HG03378 (cell line): ENCODE measurements around the gene PITX3.
"Not testable (repeated sequence)": the region's sequence is repeated elsewhere in the genome, so short reads cannot be mapped to it uniquely, and the experiment has no call there.

Source experiments
- ATAC-seq: cut with Tn5 transposase; IDR thresholded peaks from one replicate; pipeline ENCODE4 v1.9.1; 2021; ENCODE audit warnings: mild to moderate bottlenecking, moderate library complexity; ENCODE audit not compliant: unreplicated experiment

PITX3 gene

GRCh38 chr10:102261196-102261595 lies 19.9 kb upstream of the PITX3 start:
- no peak for ATAC-seq

DNA sequence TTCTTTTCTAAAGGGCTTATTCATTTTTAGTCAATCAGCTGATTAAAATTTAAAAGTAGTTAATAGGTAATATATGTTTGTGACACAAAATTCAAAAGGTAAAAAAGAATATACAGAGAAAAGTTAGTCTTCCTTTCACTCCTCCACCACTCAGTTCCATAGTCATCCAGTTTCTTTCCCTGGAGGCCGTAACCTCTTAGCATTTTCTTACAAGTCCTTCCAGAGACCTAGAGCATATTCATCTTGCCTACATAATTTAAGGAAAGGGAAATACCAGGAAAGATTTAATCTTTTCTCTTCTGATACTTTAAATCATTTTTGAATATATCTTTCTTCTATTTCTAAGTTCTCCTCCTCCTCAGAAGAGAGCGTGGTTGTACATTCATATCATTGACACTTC lies 14.1 kb upstream of the PITX3 start:
- ATAC-seq, result no peak

GRCh38 chr10:102254426-102254825 lies 13.1 kb upstream of the PITX3 start:
- ATAC-seq, result no peak

- not testable (repeated sequence) for ATAC-seq
Observed at GRCh38 chr10:102252508-102252907, 11.2 kb upstream of the PITX3 start.

DNA sequence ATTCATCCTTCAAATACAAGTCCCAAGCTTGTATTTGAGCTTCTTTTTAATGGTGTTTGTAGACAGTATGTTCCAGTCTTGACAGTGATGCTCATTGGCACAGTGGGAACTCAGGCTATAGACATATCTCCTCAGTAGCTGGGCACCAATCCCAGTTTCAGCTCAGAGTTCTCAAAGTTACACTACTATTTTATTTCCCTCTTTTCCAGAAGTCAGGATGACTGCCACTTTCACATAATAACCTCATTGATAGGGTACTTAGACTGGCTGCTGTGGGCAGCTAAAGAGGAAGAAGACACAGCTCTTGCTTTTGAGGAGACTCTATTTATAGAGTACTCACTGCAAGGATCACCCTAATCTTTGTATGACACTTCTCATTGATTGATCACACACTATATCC lies 6.4 kb upstream of the PITX3 start:
- no peak for ATAC-seq

DNA sequence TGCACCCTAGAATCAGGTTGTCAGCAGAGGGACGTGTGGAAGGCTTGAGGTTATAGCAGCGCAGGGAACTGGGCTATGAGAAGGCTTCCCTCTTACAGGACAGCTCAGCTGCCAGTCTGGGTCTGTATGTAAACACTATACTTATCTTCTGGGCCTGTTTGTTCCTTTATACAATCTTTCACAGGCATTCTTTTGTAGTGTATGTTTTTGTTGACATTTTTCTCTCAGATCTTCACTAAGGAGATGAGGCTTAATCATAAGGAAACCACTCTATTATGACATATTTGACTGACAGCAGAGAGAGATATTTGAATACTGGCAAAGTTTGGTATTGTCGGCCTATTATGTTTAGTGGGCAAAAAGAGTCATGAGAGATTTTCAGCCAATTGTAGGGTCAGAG lies 4.9 kb upstream of the PITX3 start:
- no peak for ATAC-seq

DNA sequence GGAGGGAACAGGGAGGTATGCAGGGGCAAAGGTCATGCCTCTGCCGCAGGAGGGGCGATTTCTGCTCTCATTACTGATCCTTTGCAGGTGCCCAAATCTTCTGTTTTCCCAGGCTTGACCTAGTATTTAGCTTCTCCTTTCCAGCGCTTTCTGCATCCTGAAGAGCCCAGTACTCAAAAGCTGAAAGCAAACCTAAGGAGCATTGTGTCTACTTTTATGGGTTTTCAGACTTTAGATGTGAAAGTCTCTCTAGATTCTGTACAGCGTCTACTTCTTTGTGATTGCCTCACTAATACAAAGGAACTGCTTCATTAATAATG lies 4.6 kb upstream of the PITX3 start:
- no peak for ATAC-seq

GRCh38 chr10:102245082-102245931 lies 4.0 kb upstream of the PITX3 start, which contains the start of gene GBF1:
Gene GBF1, plus strand, starts transcription at chr10:102245532. Its CDS starts 13,407 bp downstream, at chr10:102258939.
- peak; percentile 92 for ATAC-seq

DNA sequence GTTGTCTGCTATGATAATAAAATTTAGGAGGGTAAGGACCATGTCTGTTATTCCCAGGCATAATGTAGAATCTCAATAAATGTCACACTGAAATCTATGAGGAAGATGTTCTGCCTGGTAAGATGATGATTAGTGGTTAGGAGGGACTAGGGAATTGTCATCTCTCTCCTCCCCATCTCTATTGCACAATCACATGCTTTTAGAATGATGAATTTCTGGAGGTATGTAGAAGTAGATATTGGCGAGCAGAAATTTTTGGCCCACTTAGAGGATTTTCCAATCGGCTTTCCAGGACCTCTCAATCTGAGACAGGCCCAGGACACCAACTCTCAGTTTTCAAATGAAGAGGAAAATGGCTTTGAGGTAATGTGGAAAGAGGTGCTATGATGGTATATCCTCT lies 2.0 kb upstream of the PITX3 start:
- ATAC-seq, result no peak

DNA sequence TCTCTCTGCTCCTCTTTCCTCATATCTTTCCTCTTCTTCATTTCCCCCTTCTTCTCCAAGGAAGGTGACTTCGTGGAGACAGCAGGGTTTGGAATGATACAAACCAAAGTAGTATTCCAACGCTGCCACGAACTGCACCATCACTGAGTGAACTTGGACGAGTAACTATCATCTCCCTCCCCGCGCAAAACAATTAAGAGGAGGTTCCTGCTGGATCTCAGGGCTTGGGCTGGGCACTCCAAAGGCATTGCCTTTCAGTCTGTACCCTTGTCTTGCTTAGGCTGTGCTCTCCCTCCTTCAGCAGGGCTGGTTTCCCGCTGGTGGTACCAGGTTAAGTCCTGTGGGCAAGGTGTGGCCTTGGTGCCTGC lies 790 bp upstream of the PITX3 start:
- ATAC-seq, result no peak

DNA sequence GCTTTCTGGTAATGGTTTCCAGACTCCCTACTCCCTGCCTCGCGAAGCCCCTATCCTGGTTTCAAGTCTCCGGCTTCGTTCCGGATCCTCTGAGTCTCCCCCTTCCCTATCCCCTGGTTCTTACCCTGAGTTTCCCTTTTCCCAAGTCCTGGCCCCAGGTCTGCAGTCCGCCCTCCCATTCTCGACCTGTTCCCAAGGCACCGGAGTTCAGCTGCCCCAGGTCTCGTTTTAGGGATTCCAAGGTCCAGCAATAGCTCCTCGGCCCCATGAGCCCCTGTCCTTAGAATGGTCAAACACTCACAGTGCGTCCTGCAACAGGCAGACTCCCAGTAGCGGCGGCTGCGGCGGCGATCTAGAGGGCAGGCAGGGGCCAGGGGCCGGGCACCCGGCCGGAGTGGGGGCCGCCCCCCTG lies 274 bp downstream of the PITX3 start:
- ATAC-seq, result no peak

DNA sequence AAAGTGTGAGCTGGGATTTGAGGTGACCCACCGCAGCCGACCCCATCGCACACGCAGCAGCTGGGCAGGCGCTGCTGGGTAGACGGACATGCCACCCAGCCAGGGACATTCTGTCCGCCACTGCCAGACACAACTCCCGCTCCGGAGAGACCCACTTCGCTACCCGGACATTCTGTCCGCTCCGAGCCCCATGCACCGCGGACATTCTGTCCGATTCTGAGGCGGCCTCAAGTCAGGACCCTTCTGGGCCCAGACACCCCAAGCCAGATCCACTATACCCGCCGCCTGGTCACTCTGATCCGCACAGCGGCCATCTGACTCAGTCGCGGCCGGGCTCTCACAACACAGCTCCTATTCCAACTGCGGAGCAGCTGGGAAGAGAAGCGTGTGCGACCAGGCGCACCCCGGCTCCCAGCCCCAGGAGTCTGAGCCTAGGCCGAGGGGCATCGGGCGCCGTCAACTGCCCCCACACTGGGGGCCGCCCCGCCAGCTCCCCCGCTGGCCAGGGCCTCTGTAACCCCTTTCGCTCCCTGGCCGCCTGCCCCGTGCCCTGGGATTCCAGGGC lies 763 bp downstream of the PITX3 start:
- no peak for ATAC-seq

- ATAC-seq, result no peak
Observed at GRCh38 chr10:102237711-102238252, 3.5 kb downstream of the PITX3 start.

GRCh38 chr10:102236006-102236405 lies 5.3 kb downstream of the PITX3 start:
- ATAC-seq, result no peak

- no peak for ATAC-seq
Observed at GRCh38 chr10:102235598-102235920, 5.8 kb downstream of the PITX3 start.

DNA sequence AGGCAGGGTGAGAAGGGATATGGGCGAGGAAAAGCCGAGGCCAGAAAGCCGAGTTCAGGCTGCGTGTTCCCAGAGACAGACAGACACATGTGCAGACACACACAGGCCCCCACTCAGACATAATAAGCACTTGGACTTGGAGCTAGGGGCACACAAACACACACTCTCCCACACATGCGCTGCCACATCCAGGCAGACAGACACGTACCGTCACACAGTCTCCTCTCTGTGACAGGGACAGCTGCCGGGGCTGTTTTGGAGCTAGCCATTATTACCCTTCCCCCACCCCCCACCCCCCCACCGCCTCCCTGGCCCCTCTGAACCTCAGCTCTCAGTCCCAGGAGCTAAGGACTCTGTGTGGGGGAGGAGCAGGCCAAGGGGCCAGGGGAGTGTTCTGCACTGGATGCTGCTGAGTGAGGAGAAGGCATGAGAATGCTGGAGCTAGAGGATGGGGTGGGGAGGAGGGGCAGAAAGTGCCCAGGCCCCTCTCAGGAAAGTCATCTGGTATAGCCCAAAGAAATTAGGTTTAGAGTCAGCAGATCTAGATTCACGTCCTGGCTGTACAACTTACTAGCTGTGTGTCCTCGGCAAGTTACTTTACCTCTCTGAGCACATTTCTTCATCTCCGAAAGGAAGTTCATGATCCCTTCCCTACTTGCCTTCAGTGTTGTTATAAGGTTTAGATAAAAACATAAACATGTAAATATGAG lies 6.3 kb downstream of the PITX3 start:
- no peak for ATAC-seq

DNA sequence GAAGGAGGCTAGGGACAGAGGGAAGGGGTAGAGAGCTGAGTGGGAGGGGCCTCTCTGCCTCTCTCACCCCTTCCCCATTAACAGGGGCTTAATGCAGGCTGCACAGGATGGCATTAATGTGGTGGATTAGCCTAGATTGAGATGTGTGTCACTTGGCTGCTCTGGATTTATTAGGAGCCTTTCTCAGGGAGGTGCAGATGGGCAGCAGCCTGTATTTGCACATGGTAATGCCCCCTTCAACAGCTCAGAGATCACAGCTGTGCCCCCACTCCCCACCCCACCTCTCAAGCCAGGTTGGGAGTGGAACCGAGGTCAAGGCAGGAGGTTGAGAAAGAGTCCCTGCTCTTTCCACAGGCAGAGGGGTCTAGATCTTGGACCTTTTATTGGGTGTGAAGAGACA lies 7.3 kb downstream of the PITX3 start:
- ATAC-seq, result no peak

DNA sequence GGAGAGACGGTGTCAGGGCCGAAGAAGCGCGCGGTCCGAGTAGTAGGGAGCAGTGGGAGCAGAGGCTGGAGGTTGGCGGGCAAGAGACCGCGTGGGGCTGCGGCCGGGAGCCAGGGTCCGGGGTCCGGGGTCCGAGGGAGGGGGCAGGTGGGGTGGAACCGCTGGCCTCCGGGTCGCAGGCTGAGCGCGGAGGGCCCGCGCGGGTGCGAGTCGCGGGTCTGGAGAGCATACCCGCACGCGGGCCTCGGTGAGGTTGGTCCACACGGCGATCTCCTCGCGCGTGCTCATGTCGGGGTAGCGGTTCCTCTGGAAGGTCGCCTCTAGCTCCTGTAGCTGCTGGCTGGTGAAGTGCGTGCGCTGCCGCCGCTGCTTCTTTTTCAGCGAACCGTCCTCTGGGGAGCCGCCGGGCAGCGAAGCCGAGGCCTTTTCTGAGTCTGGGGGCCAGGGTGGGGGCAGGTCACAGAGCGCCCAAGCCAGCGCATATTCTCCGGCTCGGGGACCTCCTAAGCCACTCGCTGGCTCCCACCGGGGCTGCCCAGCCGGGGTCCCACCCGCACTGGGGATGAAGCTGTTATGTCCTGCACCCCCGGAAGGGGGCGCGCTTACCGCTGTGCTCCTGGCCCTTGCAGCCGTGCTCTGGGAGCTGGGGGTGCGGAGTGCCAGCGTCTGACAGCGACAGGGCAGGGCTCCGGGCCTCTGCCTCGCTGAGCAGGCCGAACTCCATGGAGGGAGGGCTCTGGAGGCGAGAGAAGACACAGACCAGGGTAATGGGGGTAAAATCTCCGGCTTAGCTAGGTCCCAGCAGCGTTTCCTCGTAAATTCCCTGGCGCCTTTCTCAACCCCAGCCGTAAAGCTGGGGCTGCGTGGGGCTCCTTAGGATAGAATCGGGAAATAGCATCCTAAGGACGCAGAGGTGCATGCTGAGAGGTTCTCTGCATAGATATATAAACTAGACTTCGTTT lies 9.7 kb downstream of the PITX3 start:
- ATAC-seq, result no peak

- ATAC-seq, result no peak
Observed at GRCh38 chr10:102230861-102231356, 10.4 kb downstream of the PITX3 start.

DNA sequence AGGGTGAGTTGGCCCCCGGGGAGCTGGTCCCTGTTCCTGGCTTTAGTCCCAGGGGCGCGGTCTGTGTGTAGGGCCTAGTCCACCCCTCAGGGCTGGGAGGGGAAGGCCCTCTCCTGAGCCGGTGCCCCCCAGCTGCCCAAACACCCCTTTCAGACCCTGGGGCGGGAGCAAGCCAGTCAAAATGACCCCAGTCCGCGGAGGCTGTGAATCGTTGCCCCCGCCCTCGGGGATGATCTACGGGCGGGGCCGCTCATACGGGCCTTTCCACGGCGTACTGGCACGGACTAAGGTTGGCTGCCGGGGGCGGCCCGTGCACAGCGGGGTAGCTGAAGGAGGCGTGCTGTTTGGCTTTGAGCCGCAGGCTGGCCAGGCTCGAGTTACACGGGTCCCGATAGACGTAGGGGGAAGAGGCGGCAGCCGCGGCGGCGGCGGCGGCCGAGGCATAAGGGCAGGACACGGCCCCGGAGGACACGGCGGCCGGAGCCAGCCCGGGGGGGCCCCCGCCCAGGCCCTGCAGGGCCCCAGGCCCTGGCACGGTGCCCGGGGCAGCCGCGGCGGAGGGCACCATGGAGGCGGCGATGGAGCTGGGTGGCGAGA lies 10.9 kb downstream of the PITX3 start:
- ATAC-seq, result no peak
